ENCODE measurements around the gene MEN1. TPM values are rescaled to one million over a fixed set of nuclear protein-coding genes. Genes with fewer than 3 reads are reported as not detected.

Gene MEN1
- total RNA-seq, 1 donor from 2014 or later = 47.2 TPM

GRCh38 chr11:64842851-64843685 is 32.7 kb upstream of the MEN1 start:
- Mint-ChIP-seq H3K27ac (no peak overlapping the region), H3K4me1 (ENCODE audit: low read depth) (peaks cover 13% of the 10 kb centered on the region), H3K27me3 (ENCODE audit: low read depth) (no peaks in the 10 kb centered on the region), H3K9me3 (no peaks in the 10 kb centered on the region), H3K36me3 (ENCODE audit: low read depth) (no peaks in the 10 kb centered on the region), H3K4me3 (ENCODE audit: low read depth) (peak overlapping the region; percentile 49)
- intact Hi-C loops (cut with micrococcal nuclease) = no loop called here
- no peak for DNase-seq (ENCODE audit: low spot score)

- intact Hi-C loops (cut with micrococcal nuclease) = no loop called here
- H3K4me3 Mint-ChIP-seq (ENCODE audit: low read depth) = no peak overlapping the region
- H3K4me1 Mint-ChIP-seq (ENCODE audit: low read depth) = peaks cover 11% of the 10 kb centered on the region
- no peaks in the 10 kb centered on the region for H3K27me3 Mint-ChIP-seq (ENCODE audit: low read depth)
- DNase-seq (ENCODE audit: low spot score) = no peak
- H3K36me3 Mint-ChIP-seq (ENCODE audit: low read depth) = no peaks in the 10 kb centered on the region
- H3K9me3 Mint-ChIP-seq = no peaks in the 10 kb centered on the region
- H3K27ac Mint-ChIP-seq = no peak overlapping the region
Observed at GRCh38 chr11:64842366-64842759, 32.0 kb upstream of the MEN1 start.

GRCh38 chr11:64841592-64842365 is 31.4 kb upstream of the MEN1 start:
- no peak overlapping the region for H3K27ac Mint-ChIP-seq
- no peaks in the 10 kb centered on the region for H3K27me3 Mint-ChIP-seq (ENCODE audit: low read depth)
- peaks cover 8% of the 10 kb centered on the region for H3K4me1 Mint-ChIP-seq (ENCODE audit: low read depth)
- no peaks in the 10 kb centered on the region for H3K36me3 Mint-ChIP-seq (ENCODE audit: low read depth)
- H3K4me3 Mint-ChIP-seq (ENCODE audit: low read depth) = no peak overlapping the region
- no peak for DNase-seq (ENCODE audit: low spot score)
- intact Hi-C loops (cut with micrococcal nuclease) = no loop called here
- no peaks in the 10 kb centered on the region for H3K9me3 Mint-ChIP-seq

GRCh38 chr11:64839887-64840782 is 29.8 kb upstream of the MEN1 start:
- Mint-ChIP-seq H3K4me3 (ENCODE audit: low read depth) (no peak overlapping the region), H3K4me1 (ENCODE audit: low read depth) (peaks cover 6% of the 10 kb centered on the region), H3K27ac (no peak overlapping the region), H3K9me3 (no peaks in the 10 kb centered on the region), H3K27me3 (ENCODE audit: low read depth) (no peaks in the 10 kb centered on the region), H3K36me3 (ENCODE audit: low read depth) (no peaks in the 10 kb centered on the region)
- DNase-seq (ENCODE audit: low spot score) = no peak
- intact Hi-C loops (cut with micrococcal nuclease) = no loop called here

- H3K4me1 Mint-ChIP-seq (ENCODE audit: low read depth) = peaks cover 3% of the 10 kb centered on the region
- DNase-seq (ENCODE audit: low spot score) = no peak
- H3K9me3 Mint-ChIP-seq = no peaks in the 10 kb centered on the region
- intact Hi-C loops (cut with micrococcal nuclease) = no loop called here
- no peaks in the 10 kb centered on the region for H3K27me3 Mint-ChIP-seq (ENCODE audit: low read depth)
- no peak overlapping the region for H3K4me3 Mint-ChIP-seq (ENCODE audit: low read depth)
- no peak overlapping the region for H3K27ac Mint-ChIP-seq
- H3K36me3 Mint-ChIP-seq (ENCODE audit: low read depth) = no peaks in the 10 kb centered on the region
Observed at GRCh38 chr11:64839335-64839734, 29.0 kb upstream of the MEN1 start.

- H3K4me1 Mint-ChIP-seq (ENCODE audit: low read depth) = peaks cover under 1% of the 10 kb centered on the region
- no peaks in the 10 kb centered on the region for H3K27me3 Mint-ChIP-seq (ENCODE audit: low read depth)
- no peaks in the 10 kb centered on the region for H3K9me3 Mint-ChIP-seq
- DNase-seq (ENCODE audit: low spot score) = no peak
- no peak overlapping the region for H3K27ac Mint-ChIP-seq
- no peaks in the 10 kb centered on the region for H3K36me3 Mint-ChIP-seq (ENCODE audit: low read depth)
- intact Hi-C loops (cut with micrococcal nuclease) = no loop called here
- H3K4me3 Mint-ChIP-seq (ENCODE audit: low read depth) = no peak overlapping the region
Observed at GRCh38 chr11:64838600-64839334, 28.4 kb upstream of the MEN1 start.

- Mint-ChIP-seq H3K4me1 (ENCODE audit: low read depth) (no peaks in the 10 kb centered on the region), H3K27me3 (ENCODE audit: low read depth) (no peaks in the 10 kb centered on the region), H3K36me3 (ENCODE audit: low read depth) (no peaks in the 10 kb centered on the region), H3K9me3 (no peaks in the 10 kb centered on the region), H3K27ac (no peak overlapping the region), H3K4me3 (ENCODE audit: low read depth) (no peak overlapping the region)
- no peak for DNase-seq (ENCODE audit: low spot score)
- intact Hi-C loops (cut with micrococcal nuclease) = no loop called here
Observed at GRCh38 chr11:64837887-64838351, 27.6 kb upstream of the MEN1 start.

GRCh38 chr11:64836448-64837072 is 26.2 kb upstream of the MEN1 start:
- intact Hi-C loops (cut with micrococcal nuclease) = no loop called here
- no peaks in the 10 kb centered on the region for H3K36me3 Mint-ChIP-seq (ENCODE audit: low read depth)
- H3K27ac Mint-ChIP-seq = no peak overlapping the region
- no peak overlapping the region for H3K4me3 Mint-ChIP-seq (ENCODE audit: low read depth)
- no peaks in the 10 kb centered on the region for H3K4me1 Mint-ChIP-seq (ENCODE audit: low read depth)
- H3K9me3 Mint-ChIP-seq = no peaks in the 10 kb centered on the region
- no peak for DNase-seq (ENCODE audit: low spot score)
- no peaks in the 10 kb centered on the region for H3K27me3 Mint-ChIP-seq (ENCODE audit: low read depth)

GRCh38 chr11:64835616-64836447 is 25.5 kb upstream of the MEN1 start:
- Mint-ChIP-seq H3K27me3 (ENCODE audit: low read depth) (no peaks in the 10 kb centered on the region), H3K36me3 (ENCODE audit: low read depth) (no peaks in the 10 kb centered on the region), H3K27ac (no peak overlapping the region), H3K4me1 (ENCODE audit: low read depth) (no peaks in the 10 kb centered on the region), H3K4me3 (ENCODE audit: low read depth) (no peak overlapping the region), H3K9me3 (no peaks in the 10 kb centered on the region)
- DNase-seq (ENCODE audit: low spot score) = no peak
- intact Hi-C loops (cut with micrococcal nuclease) = no loop called here

- no peaks in the 10 kb centered on the region for H3K36me3 Mint-ChIP-seq (ENCODE audit: low read depth)
- H3K9me3 Mint-ChIP-seq = no peaks in the 10 kb centered on the region
- intact Hi-C loops (cut with micrococcal nuclease) = no loop called here
- H3K27ac Mint-ChIP-seq = no peak overlapping the region
- H3K4me1 Mint-ChIP-seq (ENCODE audit: low read depth) = no peaks in the 10 kb centered on the region
- no peak overlapping the region for H3K4me3 Mint-ChIP-seq (ENCODE audit: low read depth)
- no peaks in the 10 kb centered on the region for H3K27me3 Mint-ChIP-seq (ENCODE audit: low read depth)
- DNase-seq (ENCODE audit: low spot score) = no peak
Observed at GRCh38 chr11:64834723-64835615, 24.6 kb upstream of the MEN1 start.
